ENCODE measurements around the gene ZPLD1.

DNA sequence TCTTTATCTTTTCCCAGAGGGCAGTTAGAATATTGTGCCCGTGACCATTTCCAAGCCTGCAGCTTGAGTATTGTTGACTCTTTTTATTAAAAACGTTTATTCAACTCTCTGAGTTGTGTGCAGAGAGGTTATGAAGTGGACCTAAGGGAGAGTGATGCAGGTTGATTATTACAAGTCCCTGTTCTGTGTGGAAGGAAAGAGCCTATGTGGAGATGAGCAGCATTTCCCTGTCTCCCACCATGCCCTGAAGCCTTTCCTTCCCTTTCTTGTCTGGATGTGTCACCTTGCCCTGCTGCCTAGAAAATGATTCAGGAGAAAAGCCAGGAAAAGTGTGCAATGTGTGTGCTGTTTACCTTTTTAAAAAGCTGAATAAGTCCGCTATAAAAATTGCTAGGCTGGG is 19.4 kb downstream of the ZPLD1 start:
- TF ChIP-seq, protein P1, sequence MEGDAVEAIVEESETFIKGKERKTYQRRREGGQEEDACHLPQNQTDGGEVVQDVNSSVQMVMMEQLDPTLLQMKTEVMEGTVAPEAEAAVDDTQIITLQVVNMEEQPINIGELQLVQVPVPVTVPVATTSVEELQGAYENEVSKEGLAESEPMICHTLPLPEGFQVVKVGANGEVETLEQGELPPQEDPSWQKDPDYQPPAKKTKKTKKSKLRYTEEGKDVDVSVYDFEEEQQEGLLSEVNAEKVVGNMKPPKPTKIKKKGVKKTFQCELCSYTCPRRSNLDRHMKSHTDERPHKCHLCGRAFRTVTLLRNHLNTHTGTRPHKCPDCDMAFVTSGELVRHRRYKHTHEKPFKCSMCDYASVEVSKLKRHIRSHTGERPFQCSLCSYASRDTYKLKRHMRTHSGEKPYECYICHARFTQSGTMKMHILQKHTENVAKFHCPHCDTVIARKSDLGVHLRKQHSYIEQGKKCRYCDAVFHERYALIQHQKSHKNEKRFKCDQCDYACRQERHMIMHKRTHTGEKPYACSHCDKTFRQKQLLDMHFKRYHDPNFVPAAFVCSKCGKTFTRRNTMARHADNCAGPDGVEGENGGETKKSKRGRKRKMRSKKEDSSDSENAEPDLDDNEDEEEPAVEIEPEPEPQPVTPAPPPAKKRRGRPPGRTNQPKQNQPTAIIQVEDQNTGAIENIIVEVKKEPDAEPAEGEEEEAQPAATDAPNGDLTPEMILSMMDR (conservative IDR thresholded peaks at IDR 0.05; ENCODE audit: low read depth, low read length) = no peak
- no peak for TF ChIP-seq EZH2 (IDR thresholded peaks at IDR 0.05; ENCODE audit: borderline replicate concordance, low read depth, low read length, poor library complexity, severe bottlenecking)

Data from A673 (cell line).